Natural killer cell treated with Interleukin-12 subunit alpha and Interleukin-12 subunit beta and Interleukin-15 and Interleukin-18, amount 100 ng/mL, for 72 hours (primary cell): Measurements from ENCODE around the gene CTBP2. TPM values are rescaled to one million over a fixed set of nuclear protein-coding genes. Genes with fewer than 3 reads are reported as not detected.

Experiments
- ATAC-seq, 2 donors: fragments of 150-1000 bp; cut with Tn5 transposase in 1 of 2; sonication (Bioruptor Pico), chemical (Tn5 transposase) in 1 of 2; 2 replicates each; pipeline ENCODE4 v1.10.0; 2021
- DNase-seq: peaks from one replicate; pipeline ENCODE4 v3.0.0; 2022; ENCODE audit warnings: low spot score
- H3K27ac Mint-ChIP-seq, 2 donors: 1 replicate in 1 of 2; 2 replicates in 1 of 2; pipeline ENCODE4 v1.8.0; 2022; ENCODE audit warnings: mixed read lengths in 2 of 2, mild to moderate bottlenecking in 1 of 2, moderate library complexity in 1 of 2
- H3K27me3 Mint-ChIP-seq, 2 donors: 1 replicate in 1 of 2; 2 replicates in 1 of 2; pipeline ENCODE4 v1.8.0; 2022; ENCODE audit warnings: mixed read lengths in 2 of 2
- H3K36me3 Mint-ChIP-seq: one replicate; pipeline ENCODE4 v1.8.0; 2022; ENCODE audit warnings: mixed read lengths
- H3K4me1 Mint-ChIP-seq, 2 donors: 1 replicate in 1 of 2; 2 replicates in 1 of 2; pipeline ENCODE4 v1.8.0; 2022; ENCODE audit warnings: low read depth in 2 of 2, mixed read lengths in 2 of 2, mild to moderate bottlenecking in 1 of 2
- H3K4me3 Mint-ChIP-seq: one replicate; pipeline ENCODE4 v1.8.0; 2022; ENCODE audit warnings: mixed read lengths
- H3K9me3 Mint-ChIP-seq: 2 replicates; pipeline ENCODE4 v1.8.0; 2022; ENCODE audit warnings: mixed read lengths
- total RNA-seq, 2 donors: library from RNA; stranded (reverse); gene quantifications; one replicate each; pipeline ENCODE4 v1.2.3, GENCODE V29; 2022

CTBP2 gene
- total RNA-seq, 2 donors from 2014 or later: 61.3 to 76.4 TPM

- no peak for DNase-seq
- Mint-ChIP-seq H3K4me1 (peaks cover 28 to 37% of the 10 kb centered on the region in 2 donors), H3K27me3 (no peaks in the 10 kb centered on the region), H3K9me3 (peaks cover 4% of the 10 kb centered on the region), H3K4me3 (peak overlapping the region; percentile 4), H3K36me3 (no peaks in the 10 kb centered on the region), H3K27ac (no peak overlapping the region)
- peak in 1 of 2 donors; percentile 63 for ATAC-seq
Observed at GRCh38 chr10:124935946-124936345, 224.4 kb downstream of the CTBP2 start.

Other genes with a start within 250 kb of the CTBP2 start
- gene ZRANB1, start 218.4 kb downstream of the CTBP2 start, total RNA-seq: 10 to 100 TPM; 13.0 to 16.6 TPM